LoVo (cell line): ENCODE results near the gene LPP.

Source experiments
- DNase-seq: peaks from one replicate; pipeline ENCODE4 v3.0.0-alpha.2; 2016; ENCODE audit warnings: low spot score

Gene LPP

GRCh38 chr3:188253123-188253793, 99.3 kb downstream of the LPP start:
- no peak for DNase-seq

- DNase-seq, result no peak
These were observed 100.0 kb downstream of the LPP start for GRCh38 chr3:188253800-188254452.

- no peak for DNase-seq
These were observed 100.6 kb downstream of the LPP start for GRCh38 chr3:188254520-188255070.

GRCh38 chr3:188255190-188255589, 101.2 kb downstream of the LPP start:
- DNase-seq, result no peak

- DNase-seq, result no peak
These were observed 102.8 kb downstream of the LPP start for GRCh38 chr3:188256758-188257157.

GRCh38 chr3:188257384-188258026, 103.5 kb downstream of the LPP start:
- no peak for DNase-seq

GRCh38 chr3:188259191-188259590, 105.2 kb downstream of the LPP start:
- no peak for DNase-seq

GRCh38 chr3:188259596-188259995, 105.6 kb downstream of the LPP start:
- DNase-seq, result no peak

GRCh38 chr3:188261011-188261410, 107.1 kb downstream of the LPP start:
- no peak for DNase-seq

- DNase-seq, result no peak
These were observed 108.5 kb downstream of the LPP start for GRCh38 chr3:188262488-188262887.

GRCh38 chr3:188262913-188263683, 109.1 kb downstream of the LPP start:
- DNase-seq, result no peak

- DNase-seq, result no peak
These were observed 110.6 kb downstream of the LPP start for GRCh38 chr3:188264226-188265207.

- no peak for DNase-seq
These were observed 112.8 kb downstream of the LPP start for GRCh38 chr3:188266562-188267274.

- DNase-seq, result no peak
These were observed 113.9 kb downstream of the LPP start for GRCh38 chr3:188267790-188268335.

GRCh38 chr3:188268336-188268735, 114.4 kb downstream of the LPP start:
- no peak for DNase-seq

GRCh38 chr3:188269040-188269439, 115.1 kb downstream of the LPP start:
- DNase-seq, result no peak

- DNase-seq, result no peak
These were observed 116.5 kb downstream of the LPP start for GRCh38 chr3:188270423-188270972.

GRCh38 chr3:188271226-188271914, 117.4 kb downstream of the LPP start:
- no peak for DNase-seq
